GM21717 (cell line): ENCODE measurements around the gene RGL2.

Source experiments
- ATAC-seq: cut with Tn5 transposase; IDR thresholded peaks from one replicate; pipeline ENCODE4 v1.9.1; 2021; ENCODE audit warnings: mild to moderate bottlenecking, moderate library complexity; ENCODE audit not compliant: unreplicated experiment

The RGL2 gene

GRCh38 chr6:33316603-33317418, 18.1 kb upstream of the RGL2 start:
- ATAC-seq: no peak

- ATAC-seq: no peak
Measured at GRCh38 chr6:33315793-33316602, 17.3 kb upstream of the RGL2 start.

GRCh38 chr6:33314943-33315792, 16.4 kb upstream of the RGL2 start:
- ATAC-seq: no peak

GRCh38 chr6:33314515-33314942, 15.8 kb upstream of the RGL2 start:
- ATAC-seq: no peak

GRCh38 chr6:33313709-33314514, 15.2 kb upstream of the RGL2 start, which contains the start of gene TAPBP:
TAPBP (minus strand) TSS chr6:33314078; CDS start chr6:33314041, 37 bp downstream.
- ATAC-seq: peak; percentile 32

GRCh38 chr6:33313105-33313708, 14.5 kb upstream of the RGL2 start:
- ATAC-seq: peak; percentile 5

GRCh38 chr6:33312361-33313104, 13.8 kb upstream of the RGL2 start:
- no peak for ATAC-seq

GRCh38 chr6:33306356-33306755, 7.6 kb upstream of the RGL2 start:
- no peak for ATAC-seq

GRCh38 chr6:33305052-33305451, 6.3 kb upstream of the RGL2 start:
- no peak for ATAC-seq

GRCh38 chr6:33304216-33304615, 5.5 kb upstream of the RGL2 start:
- no peak for ATAC-seq

- ATAC-seq: no peak
Measured at GRCh38 chr6:33301877-33302276, 3.1 kb upstream of the RGL2 start.

GRCh38 chr6:33299237-33299944, 649 bp upstream of the RGL2 start:
- ATAC-seq: peak; percentile 59

- ATAC-seq: no peak
Measured at GRCh38 chr6:33297956-33298772, 578 bp downstream of the RGL2 start.

- ATAC-seq: no peak
Measured at GRCh38 chr6:33297406-33297955, 1.3 kb downstream of the RGL2 start.

- no peak for ATAC-seq
Measured at GRCh38 chr6:33296797-33297405, 1.8 kb downstream of the RGL2 start.

- no peak for ATAC-seq
Measured at GRCh38 chr6:33295621-33296369, 2.9 kb downstream of the RGL2 start.
